HFFc6 (cell line): ENCODE results near the gene BPGM. TPM values are rescaled to one million over a fixed set of nuclear protein-coding genes. Genes with fewer than 3 reads are reported as not detected.

Experiments used
- DNase-seq: peaks from one replicate; pipeline ENCODE4 v3.0.0-alpha.2; 2018
- H3K27ac Mint-ChIP-seq: 2 replicates; pipeline ENCODE4 v1.8.0; 2020; ENCODE audit warnings: mild to moderate bottlenecking, mixed read lengths
- H3K27me3 Mint-ChIP-seq: 2 replicates; pipeline ENCODE4 v1.8.0; 2021; ENCODE audit warnings: mild to moderate bottlenecking, moderate library complexity, mixed read lengths; ENCODE audit not compliant: insufficient read depth
- H3K36me3 Mint-ChIP-seq: 2 replicates; pipeline ENCODE4 v1.8.0; 2021; ENCODE audit warnings: low read depth, mixed read lengths
- H3K4me1 Mint-ChIP-seq: 2 replicates; pipeline ENCODE4 v1.8.0; 2020; ENCODE audit warnings: low read depth, mixed read lengths
- H3K4me3 Mint-ChIP-seq: 2 replicates; pipeline ENCODE4 v1.8.0; 2020; ENCODE audit warnings: mild to moderate bottlenecking, moderate library complexity, mixed read lengths
- H3K9me3 Mint-ChIP-seq: 2 replicates; pipeline ENCODE4 v1.8.0; 2020; ENCODE audit warnings: mild to moderate bottlenecking, mixed read lengths
- CTCF ChIP-seq: fragments of 200-600 bp; sonication (generic); IDR thresholded peaks from 2 replicates; pipeline ENCODE4 v1.5.0; 2021; ENCODE audit warnings: antibody characterized with exemption, mild to moderate bottlenecking
- total RNA-seq, 6 experiments: library from RNA; stranded (reverse); fragmentation: NEBNext Ultra II Directional; extraction: Animal tissue kit (Norgen Biotek cat#: 25700); gene quantifications; 2 replicates in 1 of 6; 3 replicates in 5 of 6; pipeline ENCODE4 v1.2.3, GENCODE V29; 2021

BPGM gene
- total RNA-seq, 6 experiments from 2014 or later: 34.4 to 57.3 (median 39.3) TPM

GRCh38 chr7:134627109-134627774 is 19.4 kb upstream of the BPGM start:
- Mint-ChIP-seq H3K27ac (no peak overlapping the region), H3K36me3 (no peaks in the 10 kb centered on the region), H3K9me3 (no peaks in the 10 kb centered on the region), H3K27me3 (no peaks in the 10 kb centered on the region), H3K4me3 (no peak overlapping the region), H3K4me1 (peaks cover 54% of the 10 kb centered on the region)
- DNase-seq: no peak
- no peak for TF ChIP-seq CTCF

- H3K36me3 Mint-ChIP-seq: no peaks in the 10 kb centered on the region
- peaks cover 51% of the 10 kb centered on the region for H3K4me1 Mint-ChIP-seq
- no peak for DNase-seq
- no peaks in the 10 kb centered on the region for H3K9me3 Mint-ChIP-seq
- H3K27me3 Mint-ChIP-seq: no peaks in the 10 kb centered on the region
- no peak overlapping the region for H3K27ac Mint-ChIP-seq
- no peak for TF ChIP-seq CTCF
- no peak overlapping the region for H3K4me3 Mint-ChIP-seq
These were observed 18.9 kb upstream of the BPGM start for GRCh38 chr7:134627775-134628153.

GRCh38 chr7:134629445-134629844 is 17.2 kb upstream of the BPGM start:
- H3K9me3 Mint-ChIP-seq: no peaks in the 10 kb centered on the region
- TF ChIP-seq CTCF: no peak
- peaks cover 64% of the 10 kb centered on the region for H3K4me1 Mint-ChIP-seq
- 0 out of 2 replicates have a peak overlapping the region, but pooled peaks have one; percentile 12 for H3K27ac Mint-ChIP-seq
- DNase-seq: no peak
- H3K4me3 Mint-ChIP-seq: no peak overlapping the region
- H3K27me3 Mint-ChIP-seq: no peaks in the 10 kb centered on the region
- no peaks in the 10 kb centered on the region for H3K36me3 Mint-ChIP-seq

- Mint-ChIP-seq H3K36me3 (no peaks in the 10 kb centered on the region), H3K27ac (peak overlapping the region; percentile 66), H3K9me3 (no peaks in the 10 kb centered on the region), H3K4me1 (peaks cover 61% of the 10 kb centered on the region), H3K27me3 (no peaks in the 10 kb centered on the region), H3K4me3 (no peak overlapping the region)
- no peak for TF ChIP-seq CTCF
- DNase-seq: no peak
These were observed 16.4 kb upstream of the BPGM start for GRCh38 chr7:134630237-134630636.

GRCh38 chr7:134630893-134631292 is 15.8 kb upstream of the BPGM start:
- no peaks in the 10 kb centered on the region for H3K27me3 Mint-ChIP-seq
- peaks cover 61% of the 10 kb centered on the region for H3K4me1 Mint-ChIP-seq
- no peaks in the 10 kb centered on the region for H3K36me3 Mint-ChIP-seq
- H3K9me3 Mint-ChIP-seq: no peaks in the 10 kb centered on the region
- no peak overlapping the region for H3K4me3 Mint-ChIP-seq
- peak; percentile 64 for DNase-seq
- peak overlapping the region; percentile 87 for H3K27ac Mint-ChIP-seq
- no peak for TF ChIP-seq CTCF
